IMR-90 (cell line): ENCODE data around the gene ZNF341. TPM values are rescaled to one million over a fixed set of nuclear protein-coding genes. Genes with fewer than 3 reads are reported as not detected.

Source experiments
- ATAC-seq: fragments of 200-7000 bp; cut with Tn5 transposase; 2 replicates; pipeline ENCODE4 v1.9.1; 2020; ENCODE audit warnings: low read depth, mild to moderate bottlenecking, moderate library complexity
- BruUV-seq: library from RNA; stranded (reverse); fragments of 400-500 nt; replicated peaks from 2 replicates; lab custom pipeline; 2021; lab: Mats Ljungman, UMichigan
- CTCF ChIA-PET: fragments of 300-600 bp; formaldehyde crosslinking; extraction: SDS; loops from one replicate; lab custom pipeline; 2021; ENCODE audit warnings: antibody characterized with exemption; lab: Yijun Ruan, JAX
- POLR2A ChIA-PET: fragments of 300-600 bp; sonication (Branson Sonifier 250); formaldehyde crosslinking; loops from one replicate; lab custom pipeline; 2022; ENCODE audit warnings: antibody characterized with exemption; ENCODE audit not compliant: unreplicated experiment; lab: Charles Lee
- DNase-seq: peaks from one replicate; pipeline ENCODE4 v3.0.0; 2013
- H2AFZ ChIP-seq: replicated peaks from 2 replicates; pipeline ENCODE3; 2013; ENCODE audit warnings: low read length, mild to moderate bottlenecking; ENCODE audit not compliant: poor library complexity
- H2AK5ac ChIP-seq: 2 replicates; pipeline ENCODE4 v1.6.1; 2013; ENCODE audit warnings: low read depth, low read length, inconsistent platforms
- H2AK9ac ChIP-seq: replicated peaks from 2 replicates; pipeline ENCODE3; 2013; ENCODE audit warnings: mild to moderate bottlenecking, low read depth, low read length, moderate library complexity; ENCODE audit not compliant: poor library complexity
- H2BK120ac ChIP-seq: 2 replicates; pipeline ENCODE4 v1.6.1; 2013; ENCODE audit warnings: low read depth, low read length, inconsistent platforms
- H2BK15ac ChIP-seq: 3 replicates; pipeline ENCODE4 v1.6.1; 2013; ENCODE audit warnings: low read depth, low read length, inconsistent platforms
- H2BK20ac ChIP-seq: 2 replicates; pipeline ENCODE4 v1.6.1; 2013; ENCODE audit warnings: low read depth, mild to moderate bottlenecking, inconsistent platforms, low read length, moderate library complexity
- H2BK5ac ChIP-seq: 2 replicates; pipeline ENCODE4 v1.6.1; 2013; ENCODE audit warnings: mild to moderate bottlenecking, low read depth, low read length, inconsistent platforms; ENCODE audit not compliant: poor library complexity, severe bottlenecking
- H3K14ac ChIP-seq: replicated peaks from 2 replicates; pipeline ENCODE4 v1.6.1; 2013; ENCODE audit warnings: low read depth, low read length, inconsistent platforms
- H3K18ac ChIP-seq: 2 replicates; pipeline ENCODE4 v1.6.1; 2013; ENCODE audit warnings: low read depth, low read length, control low read depth
- H3K23ac ChIP-seq: 2 replicates; pipeline ENCODE4 v1.6.1; 2013; ENCODE audit warnings: low read depth, low read length, inconsistent platforms
- H3K27ac ChIP-seq: 2 replicates; pipeline ENCODE4 v1.5.1; 2013; ENCODE audit warnings: mild to moderate bottlenecking, control low read depth, low read length; ENCODE audit not compliant: insufficient read depth
- H3K27me3 ChIP-seq: 2 replicates; pipeline ENCODE4 v1.6.1; 2013; ENCODE audit warnings: low read length; ENCODE audit not compliant: control insufficient read depth, insufficient read depth
- H3K36me3 ChIP-seq: 2 replicates; pipeline ENCODE4 v1.6.1; 2013; ENCODE audit warnings: low read length, mixed read lengths; ENCODE audit not compliant: control insufficient read depth, insufficient read depth
- H3K4ac ChIP-seq: 2 replicates; pipeline ENCODE4 v1.6.1; 2013; ENCODE audit warnings: low read depth, low read length, inconsistent platforms
- H3K4me1 ChIP-seq: 2 replicates; pipeline ENCODE4 v1.6.1; 2013; ENCODE audit warnings: low read length, mixed read lengths; ENCODE audit not compliant: control insufficient read depth, insufficient read depth
- H3K4me2 ChIP-seq: 2 replicates; pipeline ENCODE4 v1.6.1; 2013; ENCODE audit warnings: low read depth, mild to moderate bottlenecking, control low read depth, low read length, moderate library complexity
- H3K4me3 ChIP-seq: 2 replicates; pipeline ENCODE4 v1.5.1; 2013; ENCODE audit warnings: low read depth, mild to moderate bottlenecking, control low read depth, low read length, moderate library complexity; ENCODE audit not compliant: insufficient read depth
- H3K56ac ChIP-seq: 2 replicates; pipeline ENCODE4 v1.6.1; 2013; ENCODE audit warnings: low read length, inconsistent platforms; ENCODE audit not compliant: insufficient read depth; ENCODE audit errors: extremely low read depth
- H3K79me1 ChIP-seq, 2 experiments: 2 replicates each; pipeline ENCODE4 v1.6.1; 2013; ENCODE audit warnings: low read length in 2 of 2, inconsistent platforms in 1 of 2, low read depth in 1 of 2
- H3K9ac ChIP-seq: 2 replicates; pipeline ENCODE4 v1.6.1; 2013; ENCODE audit warnings: low read depth, low read length, control low read depth
- H3K9me1 ChIP-seq: 2 replicates; pipeline ENCODE4 v1.6.1; 2013; ENCODE audit warnings: low read length, inconsistent platforms; ENCODE audit not compliant: insufficient read depth
- H3K9me3 ChIP-seq: 2 replicates; pipeline ENCODE4 v1.6.1; 2013; ENCODE audit warnings: low read length; ENCODE audit not compliant: control insufficient read depth, insufficient read depth
- H4K20me1 ChIP-seq: 2 replicates; pipeline ENCODE4 v1.6.1; 2013; ENCODE audit warnings: low read length, inconsistent platforms; ENCODE audit not compliant: insufficient read depth
- H4K5ac ChIP-seq: 2 replicates; pipeline ENCODE4 v1.6.1; 2013; ENCODE audit warnings: mild to moderate bottlenecking, low read depth, low read length, control low read depth
- H4K8ac ChIP-seq, 2 experiments: 2 replicates each; pipeline ENCODE4 v1.6.1; 2013; ENCODE audit warnings: low read depth in 2 of 2, low read length in 2 of 2, control low read depth in 1 of 2, inconsistent platforms in 1 of 2
- H4K91ac ChIP-seq: 2 replicates; pipeline ENCODE4 v1.6.1; 2013; ENCODE audit warnings: low read depth, low read length, inconsistent platforms; ENCODE audit not compliant: insufficient read depth
- MAZ ChIP-seq: IDR thresholded peaks from 2 replicates; pipeline ENCODE4 v1.6.1; 2012; ENCODE audit warnings: low read depth, mild to moderate bottlenecking, low read length, improper control_type of control experiment, moderate library complexity, borderline replicate concordance
- RAD21 ChIP-seq: IDR thresholded peaks from 2 replicates; pipeline ENCODE4 v1.6.1; 2012; ENCODE audit warnings: low read length, improper control_type of control experiment
- RFX5 ChIP-seq: IDR thresholded peaks from 2 replicates; pipeline ENCODE4 v1.8.0; 2012; ENCODE audit warnings: low read depth, mild to moderate bottlenecking, low read length, moderate library complexity
- WGBS, 2 experiments: methylation state at CpG; one replicate each; pipeline versions ENCODE4 v1.1.5 to v1.1.7; 2013; ENCODE audit warnings: missing lambda C conversion rate in 2 of 2; ENCODE audit not compliant: insufficient read length in 1 of 2; ENCODE audit errors: extremely low coverage in 2 of 2; 5-methylcytosine and 5-hydroxymethylcytosine counted together
- dilution Hi-C: fragments of 300-500 bp; cut with HindIII; formaldehyde crosslinking; loops from one replicate; pipeline ENCODE4 v1.14.3; 2018; ENCODE audit warnings: low sequenced_read_pairs; ENCODE audit not compliant: unreplicated experiment
- in situ Hi-C: fragments of 300-500 bp; cut with MboI; formaldehyde crosslinking; loops from 3 replicates; pipeline ENCODE4 v1.14.3; 2019; ENCODE audit warnings: low sequenced_read_pairs, inconsistent platforms, mixed read lengths
- intact Hi-C: fragments of 100-400 bp; cut with micrococcal nuclease; formaldehyde crosslinking; loops from 2 replicates; pipeline ENCODE4 v1.10.0; 2022
- polyA plus RNA-seq, 3 experiments: library from polyadenylated mRNA; depleted of rRNA; stranded (reverse); fragments of >200 nt; gene quantifications; 2 replicates each; pipeline ENCODE4 v1.2.3, GENCODE V29; 2012; ENCODE audit warnings: low replicate concordance in 1 of 3
- total RNA-seq: library from RNA; depleted of rRNA; stranded (reverse); fragments of >200 nt; gene quantifications from 2 replicates; pipeline ENCODE4 v1.2.3, GENCODE V29; 2012

Gene ZNF341
- total and polyA plus RNA-seq, 2 of the 4 experiments (the other 2 are of a cell fraction): 1.1 to 3.4 TPM

GRCh38 chr20:33787253-33787891 lies 55.6 kb downstream of the ZNF341 start:
- WGBS, 2 experiments: 94% methylated on average over 2 of the region's 9 CpGs; no CpG with 5 or more reads in 1 of the 2 experiments
- Histone ChIP-seq H3K4me2 (no peak overlapping the region), H2AK9ac (no peak overlapping the region), H3K4me1 (peaks cover 6% of the 10 kb centered on the region), H2BK20ac (no peak overlapping the region), H4K8ac (no peak overlapping the region), H4K20me1 (peaks cover 14% of the 10 kb centered on the region; the same call in 1 of the 2 replicates), H2AFZ (peak overlapping the region; percentile 4), H3K56ac (no peak overlapping the region), H3K9ac (no peak overlapping the region), H3K4me3 (no peak overlapping the region), H3K27me3 (no peaks in the 10 kb centered on the region), H3K79me1 (no peaks in the 10 kb centered on the region; a peak in 1 of 4 replicates), H3K18ac (no peak overlapping the region), H3K9me3 (no peaks in the 10 kb centered on the region), H3K9me1 (no peaks in the 10 kb centered on the region), H2BK120ac (no peak overlapping the region), H2BK5ac (no peak overlapping the region), H3K23ac (no peak overlapping the region), H2AK5ac (peak overlapping the region; percentile 59; the same call in 1 of the 2 replicates), H4K91ac (no peak overlapping the region), H2BK15ac (no peak overlapping the region), H3K36me3 (peaks cover 1% of the 10 kb centered on the region; the same call in 1 of the 2 replicates), H3K4ac (no peak overlapping the region), H3K14ac (no peak overlapping the region), H3K27ac (no peak overlapping the region), H4K5ac (no peak overlapping the region)
- ATAC-seq (no peak), DNase-seq (no peak)
- no TSS peak for BruUV-seq
- CTCF ChIA-PET: no interaction called here
- POLR2A ChIA-PET: interaction anchor here (0.6 kb wide), 1 partner anchor 59 kb away, joined by 11 read pairs; no protein-coding TSS in a partner anchor
- dilution Hi-C loops (no loop called here), in situ Hi-C loops (no loop called here), intact Hi-C loops (no loop called here)
- TF ChIP-seq RAD21 (no peak), RFX5 (no peak), MAZ (no peak)
